IPS-11a (cell line): ENCODE measurements around the gene INPP5A.

ENCODE experiments used
- H3K4me3 ChIP-seq: one replicate; pipeline ENCODE4 v1.5.1; 2013; ENCODE audit warnings: low read depth, low read length, control low read depth

INPP5A gene

DNA sequence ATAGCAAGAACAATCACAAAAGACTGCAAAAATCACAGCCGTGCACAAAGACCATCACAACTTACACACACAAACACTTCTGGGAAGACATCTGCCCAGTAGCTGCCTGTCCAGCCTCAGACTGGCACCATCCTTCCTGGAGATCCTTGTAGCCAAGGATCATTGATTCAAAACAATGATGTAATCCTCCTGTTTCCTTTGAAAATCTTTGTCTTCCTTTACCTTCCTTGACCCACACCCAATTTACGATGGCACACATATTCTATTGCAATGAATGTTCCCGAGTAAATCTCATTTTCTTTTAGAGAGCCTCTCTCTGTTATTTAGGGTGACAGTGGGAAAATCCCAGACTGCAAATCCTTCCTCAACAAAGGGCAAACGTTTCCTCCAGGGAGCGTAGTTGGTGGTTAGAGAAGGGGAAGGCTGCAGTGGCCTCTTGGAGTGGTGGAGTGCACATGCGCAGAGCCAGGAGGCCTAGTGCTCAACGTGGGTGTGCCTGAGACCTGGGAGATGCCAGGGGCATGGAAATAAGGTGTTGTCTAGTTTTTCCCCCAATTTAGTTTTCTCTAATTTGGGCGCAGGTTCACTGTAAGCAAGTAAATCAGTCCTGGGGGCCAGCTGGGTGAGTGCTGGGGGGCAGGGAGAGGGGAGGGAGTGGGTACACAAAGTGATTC is 3.1 kb upstream of the INPP5A start:
- H3K4me3 ChIP-seq = no peak overlapping the region

GRCh38 chr10:132535065-132535651 is 2.4 kb upstream of the INPP5A start:
- no peak overlapping the region for H3K4me3 ChIP-seq

GRCh38 chr10:132536241-132536876 is 1.2 kb upstream of the INPP5A start:
- H3K4me3 ChIP-seq = peak overlapping the region; percentile 54

- H3K4me3 ChIP-seq = peak overlapping the region; percentile 54
Measured at GRCh38 chr10:132536877-132537683, 507 bp upstream of the INPP5A start.

GRCh38 chr10:132538031-132538789 is 623 bp downstream of the INPP5A start:
- peak overlapping the region; percentile 56 for H3K4me3 ChIP-seq

GRCh38 chr10:132538790-132539421 is 1.3 kb downstream of the INPP5A start:
- H3K4me3 ChIP-seq = no peak overlapping the region

DNA sequence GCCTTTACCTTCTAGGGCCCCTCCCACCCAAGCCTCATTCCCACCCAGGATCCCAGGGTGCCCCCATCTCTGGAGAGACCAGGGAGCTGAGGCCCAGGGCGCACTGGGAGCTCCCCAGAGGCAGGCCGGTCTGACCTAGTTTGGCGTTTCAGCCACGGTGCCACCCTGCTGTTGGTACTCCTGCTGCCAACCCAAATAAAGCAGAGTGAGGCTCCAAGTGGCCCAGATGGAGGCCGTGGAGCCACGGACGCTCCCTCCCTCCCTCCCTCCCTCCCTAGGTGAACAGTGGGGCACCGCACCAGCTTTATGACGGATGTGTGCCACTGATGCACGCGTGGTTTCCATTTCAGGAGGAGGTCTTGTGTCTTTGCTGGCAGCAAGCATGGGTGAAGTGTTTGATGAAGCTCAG is 1.8 kb downstream of the INPP5A start:
- H3K4me3 ChIP-seq = no peak overlapping the region

- no peak overlapping the region for H3K4me3 ChIP-seq
Measured at GRCh38 chr10:132539894-132540293, 2.3 kb downstream of the INPP5A start.

GRCh38 chr10:132540456-132540855 is 2.9 kb downstream of the INPP5A start:
- H3K4me3 ChIP-seq = no peak overlapping the region

DNA sequence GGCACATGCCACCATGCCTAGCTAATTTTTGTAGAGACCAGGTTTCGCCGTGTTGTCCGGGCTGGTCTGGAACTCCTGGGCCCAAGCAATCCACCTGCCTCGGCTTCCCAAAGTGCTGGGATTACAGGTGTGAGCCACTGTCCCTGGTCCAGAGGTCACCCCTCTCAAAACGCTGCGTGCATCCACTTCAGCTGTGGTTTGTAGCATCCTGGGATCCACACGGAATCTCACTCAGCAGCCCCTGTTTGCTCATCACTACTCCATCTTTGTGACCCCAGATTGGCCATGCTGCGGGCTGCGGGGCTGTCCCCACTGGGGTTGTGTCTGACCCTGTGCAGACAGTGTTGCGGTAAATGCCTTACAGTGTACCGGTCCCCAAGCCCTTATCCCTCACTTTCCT is 3.5 kb downstream of the INPP5A start:
- H3K4me3 ChIP-seq = no peak overlapping the region

DNA sequence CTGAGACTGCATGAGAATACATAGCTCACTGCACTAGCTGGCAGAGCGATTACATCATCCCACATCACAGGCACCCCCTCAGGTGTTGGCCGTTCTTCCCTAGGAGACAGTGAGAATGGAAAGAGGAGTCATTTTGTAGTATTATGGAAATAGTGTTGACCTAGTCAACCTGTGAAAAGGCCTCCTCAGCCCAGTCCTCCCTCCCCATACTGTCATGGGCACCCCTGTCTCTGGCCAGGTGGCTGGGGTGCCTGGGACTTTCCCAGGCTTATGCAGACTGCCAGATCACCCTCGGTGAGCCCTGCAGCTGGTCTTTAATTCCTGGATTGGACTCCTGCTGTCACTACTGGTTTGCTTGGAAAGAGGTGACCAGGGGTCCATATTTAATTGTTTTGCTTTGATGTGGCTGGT is 4.0 kb downstream of the INPP5A start:
- no peak overlapping the region for H3K4me3 ChIP-seq

- H3K4me3 ChIP-seq = no peak overlapping the region
Measured at GRCh38 chr10:132542086-132542775, 4.6 kb downstream of the INPP5A start.

- no peak overlapping the region for H3K4me3 ChIP-seq
Measured at GRCh38 chr10:132542819-132543218, 5.2 kb downstream of the INPP5A start.

DNA sequence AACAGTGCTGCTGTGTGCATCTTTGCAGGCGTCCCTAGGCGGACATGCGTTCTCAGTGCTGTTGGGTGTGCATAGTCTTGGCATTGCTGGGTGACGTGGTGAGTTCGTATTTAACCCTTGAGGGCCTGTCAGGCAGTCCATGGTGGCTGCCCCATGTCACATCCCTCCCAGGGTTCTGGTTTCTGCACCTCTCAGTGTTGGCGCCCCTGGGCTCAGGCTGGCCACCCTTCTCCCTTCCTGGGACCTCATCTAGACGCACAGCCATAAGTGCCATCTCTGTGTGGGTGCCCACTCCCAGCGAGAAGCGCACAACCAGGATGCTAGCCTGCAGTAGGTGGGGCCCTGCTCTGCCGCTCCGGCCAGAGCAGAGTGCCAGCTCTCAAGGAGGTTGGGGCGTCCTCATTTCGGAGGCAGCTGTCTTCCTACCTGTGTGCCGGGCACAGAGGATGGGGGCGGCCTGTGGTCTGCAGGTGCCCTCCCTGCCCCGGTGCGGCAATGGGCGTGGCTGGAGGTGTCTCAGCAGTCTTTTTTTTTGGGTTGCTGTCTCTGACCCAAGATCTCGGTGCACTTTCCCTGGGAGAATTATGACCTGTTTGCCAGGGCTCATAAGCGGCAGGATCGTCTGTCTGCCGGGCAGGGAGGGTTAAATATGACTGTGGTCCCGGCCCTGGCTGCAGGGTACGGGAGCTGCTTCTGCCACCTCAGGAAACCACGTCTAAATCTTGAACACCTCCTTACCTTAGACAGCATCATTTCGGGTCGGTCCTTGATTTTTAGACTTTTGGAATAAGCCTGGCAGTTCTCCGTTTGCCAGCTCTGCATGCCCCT is 6.5 kb downstream of the INPP5A start:
- H3K4me3 ChIP-seq = no peak overlapping the region

GRCh38 chr10:132544744-132545658 is 7.4 kb downstream of the INPP5A start:
- H3K4me3 ChIP-seq = no peak overlapping the region

DNA sequence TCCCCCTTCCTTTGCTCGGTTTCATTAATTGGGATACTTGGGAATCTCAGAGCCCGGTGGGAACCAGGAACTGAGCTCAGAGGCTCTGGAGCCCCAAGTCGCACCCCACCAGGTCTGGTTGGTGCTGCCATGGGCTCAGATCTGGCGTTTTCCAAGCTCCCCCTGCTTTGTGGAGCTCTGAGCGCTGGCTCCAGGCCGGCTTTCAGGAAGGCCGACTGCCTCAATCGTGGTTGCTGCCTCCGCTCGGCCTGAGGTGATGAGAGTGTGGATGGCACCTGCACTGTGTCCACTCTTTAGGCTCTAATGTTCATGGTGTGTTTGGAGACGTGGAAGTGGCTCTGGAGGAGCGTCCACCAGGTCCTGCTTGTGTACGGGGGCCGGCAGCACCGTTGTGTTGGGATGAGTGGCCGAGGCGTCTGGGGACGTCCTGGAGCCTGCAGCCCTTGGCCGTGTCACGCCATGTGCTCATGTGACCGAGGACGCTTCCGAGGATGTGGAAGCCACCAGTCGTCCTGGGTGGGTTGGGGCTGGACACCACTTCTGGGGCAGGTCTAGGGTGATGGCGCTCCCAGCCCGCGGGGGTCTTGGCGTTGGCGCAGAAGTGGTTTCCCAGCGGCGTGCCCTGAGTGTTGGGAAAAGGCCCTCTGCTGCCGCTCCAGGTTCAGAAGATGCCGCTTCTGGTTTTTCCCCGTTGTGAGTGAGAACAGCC is 8.2 kb downstream of the INPP5A start:
- H3K4me3 ChIP-seq = no peak overlapping the region
